ENCODE results near the gene NBPF1. TPM values are rescaled to one million over a fixed set of nuclear protein-coding genes. Genes with fewer than 3 reads are reported as not detected.
"Not testable (repeated sequence)": the region's sequence is repeated elsewhere in the genome, so short reads cannot be mapped to it uniquely, and the experiment has no call there.

Gene NBPF1
- polyA plus RNA-seq, 6 donors from 2014 or later, result 7.1 to 17.3 (median 13.8) TPM

DNA sequence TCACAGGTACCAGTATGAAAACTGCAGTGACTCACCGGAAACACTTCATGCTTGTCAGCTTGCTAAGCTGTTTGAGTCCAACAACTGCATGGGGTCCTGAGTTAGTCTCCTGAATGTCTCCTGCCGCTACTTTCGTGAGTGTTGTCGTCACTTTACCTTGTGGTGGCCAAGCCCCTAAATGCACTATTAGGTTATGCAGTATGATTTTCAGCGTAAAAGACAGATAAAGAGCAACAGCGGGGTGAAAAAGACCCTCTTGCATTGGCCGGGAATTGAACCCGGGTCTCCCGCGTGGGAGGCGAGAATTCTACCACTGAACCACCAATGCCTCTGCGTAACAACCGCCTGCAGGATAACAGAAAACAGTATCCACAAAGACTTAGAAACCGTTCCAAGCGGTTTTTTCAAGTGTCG is 67.7 kb downstream of the NBPF1 start:
- not testable (repeated sequence) for H3K36me3 Mint-ChIP-seq; H3K27ac Mint-ChIP-seq; H3K9me3 Mint-ChIP-seq; DNase-seq; H3K27me3 Mint-ChIP-seq; H3K4me3 Mint-ChIP-seq; ATAC-seq (ENCODE audit: low read depth in 2 of 2); H3K4me1 Mint-ChIP-seq

DNA sequence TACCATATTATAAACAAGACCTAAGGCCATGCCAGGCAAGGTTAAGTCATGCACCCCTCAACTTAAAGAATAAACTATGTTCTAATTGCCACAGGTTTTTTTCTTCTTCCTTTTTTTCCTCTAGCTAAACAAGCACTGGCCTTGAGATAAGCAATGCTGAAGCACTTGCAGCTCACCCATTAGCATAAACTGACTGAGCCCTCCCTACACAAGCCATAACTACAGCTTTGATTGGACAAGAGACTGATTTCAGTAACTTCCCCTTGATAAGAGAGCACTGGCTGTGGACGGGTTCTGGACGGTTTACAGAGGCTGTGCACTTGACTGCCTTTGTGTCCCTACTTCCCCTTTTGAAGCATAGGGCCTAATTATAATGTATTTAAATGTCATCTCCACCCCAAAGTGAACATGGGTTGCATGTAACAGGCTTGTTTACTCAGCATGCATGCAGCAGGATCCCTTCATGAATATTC is 72.9 kb downstream of the NBPF1 start:
- not testable (repeated sequence) for H3K9me3 Mint-ChIP-seq, H3K27me3 Mint-ChIP-seq, H3K36me3 Mint-ChIP-seq, H3K4me1 Mint-ChIP-seq
- ATAC-seq (ENCODE audit: low read depth in 2 of 2) (peak in 1 of 2 donors; percentile 74), DNase-seq (peak; percentile 71)
- Mint-ChIP-seq H3K27ac (peak overlapping the region in 5 of 6 donors; percentile 12 to 95 (median 87)), H3K4me3 (peak overlapping the region; percentile 1 to 83 (median 59))

DNA sequence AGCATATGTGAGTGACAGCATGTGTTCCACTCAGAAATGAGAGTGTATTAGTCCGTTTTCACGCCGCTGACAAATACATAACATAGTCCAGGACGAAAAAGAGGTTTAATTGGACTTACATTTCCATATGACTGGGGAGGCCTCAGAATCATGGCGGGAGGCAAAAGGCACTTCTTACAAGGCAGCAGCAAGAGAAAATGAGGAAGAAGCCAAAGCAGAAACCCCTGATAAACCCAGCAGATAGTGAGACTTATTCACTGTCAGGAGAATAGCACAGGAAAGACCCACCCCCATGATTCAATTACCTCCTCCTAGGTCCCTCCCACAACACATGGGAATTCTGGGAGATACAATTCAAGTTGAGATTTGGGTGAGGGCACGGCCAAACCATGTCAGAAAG is 75.8 kb downstream of the NBPF1 start:
- H3K27me3 Mint-ChIP-seq, result peaks cover 6 to 20% (median 8%) of the 10 kb centered on the region in 3 donors
- DNase-seq; H3K27ac Mint-ChIP-seq; H3K36me3 Mint-ChIP-seq; H3K4me3 Mint-ChIP-seq; ATAC-seq (ENCODE audit: low read depth in 2 of 2); H3K9me3 Mint-ChIP-seq: not testable (repeated sequence)
- H3K4me1 Mint-ChIP-seq, result peaks cover 10 to 12% (median 12%) of the 10 kb centered on the region in 3 donors

DNA sequence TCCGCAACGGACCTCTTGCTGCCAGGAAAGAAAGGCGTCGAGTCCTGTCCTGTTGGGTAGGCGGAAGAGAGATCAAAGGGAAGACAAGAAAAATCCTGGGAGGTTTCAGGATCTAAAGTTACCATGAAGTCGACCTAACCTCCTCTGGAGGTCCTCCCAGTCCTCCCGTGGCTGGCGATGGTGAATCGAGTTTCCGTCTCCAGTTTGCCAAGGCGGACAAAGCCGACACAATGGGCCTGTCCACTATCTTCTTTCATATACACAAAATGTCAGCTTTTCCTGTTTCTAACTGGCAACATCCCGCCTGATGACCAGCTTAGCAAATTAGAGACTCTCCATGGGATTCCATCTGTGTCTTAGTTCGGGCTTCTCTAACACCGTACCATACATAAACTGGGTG is 76.6 kb downstream of the NBPF1 start:
- H3K4me3 Mint-ChIP-seq; ATAC-seq (ENCODE audit: low read depth in 2 of 2); H3K27ac Mint-ChIP-seq; DNase-seq; H3K9me3 Mint-ChIP-seq; H3K36me3 Mint-ChIP-seq: not testable (repeated sequence)
- Mint-ChIP-seq H3K4me1 (peaks cover 10 to 12% (median 12%) of the 10 kb centered on the region in 3 donors), H3K27me3 (peaks cover 10 to 27% (median 15%) of the 10 kb centered on the region in 3 donors)

DNA sequence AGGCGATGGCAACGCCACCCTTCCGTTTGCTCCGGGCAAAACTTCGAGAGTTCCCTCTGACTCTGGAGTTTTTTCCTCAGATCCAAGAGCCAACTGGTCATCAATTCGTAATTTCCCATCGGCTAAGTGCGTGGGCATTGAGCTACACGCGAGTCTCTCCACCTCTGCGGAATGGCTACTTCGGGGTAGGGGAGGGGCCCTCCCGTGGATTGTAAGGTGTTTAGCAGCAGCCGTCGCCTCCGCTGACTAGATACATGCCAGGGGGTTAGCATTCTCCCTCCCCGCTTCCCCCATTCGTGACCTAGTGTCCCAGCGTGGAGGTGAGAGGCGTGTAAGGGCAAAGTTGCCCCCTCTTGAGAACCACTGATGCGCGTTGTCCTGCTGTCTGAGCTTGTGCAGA is 77.5 kb downstream of the NBPF1 start:
- H3K36me3 Mint-ChIP-seq, H3K9me3 Mint-ChIP-seq, H3K4me3 Mint-ChIP-seq: not testable (repeated sequence)

DNA sequence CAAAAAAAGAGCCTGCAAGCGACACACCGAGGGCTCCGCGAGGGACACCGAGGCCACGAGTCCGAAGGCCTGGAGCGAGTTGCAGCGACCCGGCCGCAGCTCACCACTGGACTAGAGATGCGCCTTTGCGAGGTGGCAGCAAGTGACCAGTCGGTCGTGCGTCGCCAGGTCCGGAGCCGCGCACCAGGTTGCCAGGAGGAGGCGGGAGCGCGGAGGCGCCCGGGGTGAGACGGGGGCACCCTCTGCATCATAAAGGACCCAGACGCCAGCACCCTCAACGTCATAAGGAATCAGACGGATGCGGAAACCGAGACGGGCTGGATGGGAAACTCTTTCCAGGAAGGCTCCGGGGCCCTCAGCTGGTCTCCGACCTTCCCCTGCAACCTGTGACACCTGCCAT is 77.9 kb downstream of the NBPF1 start:
- H3K27ac Mint-ChIP-seq, result peak overlapping the region in 2 of 6 donors; percentile 36 to 62
- H3K4me3 Mint-ChIP-seq, result peak overlapping the region; percentile 76 to 95 (median 84)
- not testable (repeated sequence) for H3K36me3 Mint-ChIP-seq; DNase-seq; ATAC-seq (ENCODE audit: low read depth in 2 of 2); H3K9me3 Mint-ChIP-seq
- H3K4me1 Mint-ChIP-seq, result peaks cover 10 to 11% (median 10%) of the 10 kb centered on the region in 3 donors
- H3K27me3 Mint-ChIP-seq, result peaks cover 15 to 34% (median 19%) of the 10 kb centered on the region in 3 donors

More for the DNA sequence above, 77.5 kb downstream of the NBPF1 start:
- not testable (repeated sequence) for H3K27ac Mint-ChIP-seq; ATAC-seq (ENCODE audit: low read depth in 2 of 2); DNase-seq
- Mint-ChIP-seq H3K4me1 (peaks cover 10 to 12% (median 11%) of the 10 kb centered on the region in 3 donors), H3K27me3 (peaks cover 15 to 34% (median 19%) of the 10 kb centered on the region in 3 donors)

DNA sequence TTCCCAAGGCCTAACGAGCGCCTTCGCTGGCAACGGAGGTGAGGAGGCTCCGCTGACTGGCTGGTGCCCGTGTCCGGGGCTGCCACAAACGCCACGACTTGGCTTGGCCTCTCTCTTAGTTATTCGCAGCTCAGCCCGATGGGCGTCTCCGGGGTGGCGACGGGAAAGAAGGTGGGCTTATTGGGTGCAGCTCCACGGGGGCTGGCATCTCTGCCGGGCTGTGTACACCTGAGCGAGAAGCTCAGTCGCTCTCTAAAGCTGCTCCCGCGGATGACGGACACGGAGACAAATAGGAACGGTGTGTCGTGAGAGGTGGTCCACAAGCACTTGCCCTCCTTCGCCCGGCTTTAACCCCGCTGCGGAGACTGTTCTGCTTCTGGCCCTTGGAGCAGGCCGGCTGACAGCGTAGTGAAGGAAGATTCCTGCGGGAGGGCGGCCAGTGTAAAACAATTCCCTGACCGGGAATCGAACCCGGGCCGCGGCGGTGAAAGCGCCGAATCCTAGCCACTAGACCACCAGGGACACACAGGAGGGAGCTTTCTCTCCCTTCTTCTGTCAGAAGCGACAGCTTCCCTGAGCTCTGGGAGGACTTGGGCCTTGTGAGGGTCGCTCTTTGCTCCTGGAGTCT is 78.4 kb downstream of the NBPF1 start:
- peaks cover 15 to 35% (median 19%) of the 10 kb centered on the region in 3 donors for H3K27me3 Mint-ChIP-seq
- H3K9me3 Mint-ChIP-seq, H3K4me1 Mint-ChIP-seq, H3K36me3 Mint-ChIP-seq: not testable (repeated sequence)
- DNase-seq (peak; percentile 36), ATAC-seq (ENCODE audit: low read depth in 2 of 2) (peak; percentile 50 to 72)
- H3K27ac Mint-ChIP-seq, result peak overlapping the region in 4 of 6 donors; percentile 36 to 95 (median 61)
- peak overlapping the region; percentile 76 to 95 (median 92) for H3K4me3 Mint-ChIP-seq

DNA sequence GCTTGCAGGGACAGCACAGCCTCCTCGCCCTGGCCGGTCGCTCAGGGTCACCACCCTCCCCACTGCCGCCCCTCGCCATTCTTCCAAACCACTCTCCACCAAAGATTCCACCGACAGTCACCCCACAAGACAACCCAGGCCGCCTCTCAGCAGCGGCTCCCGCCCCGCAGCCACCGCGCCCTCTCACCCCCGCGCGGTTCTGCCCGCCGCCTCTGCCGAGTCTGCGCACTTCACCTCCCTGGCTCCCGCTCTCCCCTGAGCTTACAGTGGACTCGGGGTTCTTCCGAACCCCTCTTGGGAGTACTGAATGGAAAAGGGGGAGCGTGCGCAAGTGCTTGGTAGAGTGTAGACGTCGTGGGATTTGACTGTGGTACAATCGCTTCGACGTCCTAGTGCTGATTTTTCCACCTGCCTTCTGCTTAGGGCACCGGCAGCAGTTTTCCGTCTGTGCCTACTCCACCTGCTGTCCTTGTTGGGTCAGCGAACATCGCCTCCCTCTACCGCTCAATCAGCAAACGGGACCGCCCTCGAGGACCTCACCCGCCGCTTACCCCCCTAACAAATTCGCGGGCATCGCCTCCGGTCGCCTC is 79.0 kb downstream of the NBPF1 start:
- H3K9me3 Mint-ChIP-seq, H3K4me1 Mint-ChIP-seq, H3K36me3 Mint-ChIP-seq: not testable (repeated sequence)
- H3K27ac Mint-ChIP-seq, result peak overlapping the region in 3 of 6 donors; percentile 32 to 95 (median 62)
- peaks cover 15 to 41% (median 19%) of the 10 kb centered on the region in 3 donors for H3K27me3 Mint-ChIP-seq
- H3K4me3 Mint-ChIP-seq, result peak overlapping the region; percentile 76 to 95 (median 92)
- DNase-seq (peak; percentile 19), ATAC-seq (ENCODE audit: low read depth in 2 of 2) (peak; percentile 50 to 53)

DNA sequence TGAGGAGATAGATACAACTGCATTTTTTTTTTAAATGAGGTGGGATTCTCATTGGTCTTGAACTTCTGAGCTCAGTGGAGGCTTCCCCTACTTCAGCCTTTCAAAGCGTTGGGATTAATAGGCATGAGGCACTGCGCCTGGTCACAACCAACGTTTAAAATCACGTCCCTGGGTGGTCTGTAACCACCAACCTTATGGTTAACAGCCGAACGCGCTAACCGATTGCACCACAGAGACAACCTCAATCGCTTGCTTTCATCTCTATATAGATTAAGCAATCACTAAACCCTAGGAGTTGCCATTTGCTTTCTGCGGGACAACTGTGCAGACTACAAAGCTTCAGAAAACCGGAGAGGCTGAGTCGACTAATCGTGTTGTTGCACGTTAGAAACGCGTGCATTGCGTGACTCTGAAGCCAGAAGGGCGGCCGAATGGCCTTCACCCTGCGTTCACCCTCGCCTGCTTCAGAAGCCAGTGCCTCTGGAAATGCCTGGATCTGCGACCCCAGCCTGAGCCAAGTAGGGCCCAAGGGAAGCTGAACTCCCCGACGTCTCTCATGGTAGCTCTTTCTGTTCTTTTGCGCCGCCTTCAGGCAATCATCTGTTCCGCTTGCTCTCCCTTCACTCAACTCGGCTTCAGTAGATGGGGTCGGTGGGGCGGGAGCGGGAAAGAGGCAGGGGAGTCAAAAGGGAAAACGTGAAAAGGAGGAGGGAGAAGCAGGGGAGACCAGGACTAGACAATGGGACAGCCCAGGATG is 81.0 kb downstream of the NBPF1 start:
- H3K36me3 Mint-ChIP-seq; H3K4me1 Mint-ChIP-seq; H3K27ac Mint-ChIP-seq; H3K9me3 Mint-ChIP-seq; ATAC-seq (ENCODE audit: low read depth in 2 of 2); DNase-seq: not testable (repeated sequence)
- peaks cover 15 to 41% (median 25%) of the 10 kb centered on the region in 3 donors for H3K27me3 Mint-ChIP-seq
- peak overlapping the region in 3 of 8 donors; percentile 27 to 36 (median 34) for H3K4me3 Mint-ChIP-seq

DNA sequence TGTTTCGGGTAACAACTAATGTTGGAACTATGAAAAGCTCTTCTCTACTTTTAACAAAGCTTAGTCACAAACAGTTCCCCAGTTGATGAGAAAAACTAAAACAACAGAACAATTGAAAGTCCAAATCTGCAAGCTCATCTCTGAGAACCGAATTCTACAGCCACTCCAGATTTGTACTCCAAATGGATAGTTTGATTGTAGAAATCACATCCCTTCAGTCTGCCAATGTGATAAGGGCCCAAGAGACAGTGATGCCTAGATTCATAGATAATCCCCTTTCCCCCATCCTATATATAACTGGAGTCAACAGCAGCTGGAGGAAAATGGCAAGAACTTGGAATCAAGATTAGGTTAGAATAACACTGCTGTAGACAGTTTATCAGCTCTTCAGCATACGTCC is 85.0 kb downstream of the NBPF1 start:
- not testable (repeated sequence) for H3K27ac Mint-ChIP-seq; ATAC-seq (ENCODE audit: low read depth in 2 of 2); DNase-seq; H3K4me1 Mint-ChIP-seq; H3K4me3 Mint-ChIP-seq; H3K36me3 Mint-ChIP-seq; H3K9me3 Mint-ChIP-seq
- peaks cover 23 to 47% (median 29%) of the 10 kb centered on the region in 3 donors for H3K27me3 Mint-ChIP-seq

DNA sequence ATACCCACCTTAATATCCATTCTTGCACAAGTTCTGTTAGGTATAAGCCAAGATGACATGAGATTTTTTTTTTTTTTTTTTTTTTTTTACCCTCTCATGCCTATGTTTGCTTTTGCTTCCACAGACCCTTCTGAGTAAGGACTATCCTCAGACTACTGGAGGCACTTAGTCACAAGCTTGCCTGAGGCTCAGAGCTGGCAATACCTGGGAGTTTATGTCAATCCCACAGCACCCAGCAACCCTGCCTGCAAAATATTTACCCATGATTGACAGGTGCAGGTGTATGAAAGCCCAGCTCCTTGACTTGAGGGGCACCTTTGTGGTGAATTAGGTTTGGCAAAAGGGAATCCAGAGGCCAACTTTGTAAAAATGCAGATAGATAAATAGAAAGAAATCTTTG is 87.6 kb downstream of the NBPF1 start:
- not testable (repeated sequence) for DNase-seq; H3K27ac Mint-ChIP-seq; H3K4me1 Mint-ChIP-seq; H3K36me3 Mint-ChIP-seq; H3K4me3 Mint-ChIP-seq; H3K9me3 Mint-ChIP-seq; ATAC-seq (ENCODE audit: low read depth in 2 of 2)
- H3K27me3 Mint-ChIP-seq, result peaks cover 14 to 41% (median 20%) of the 10 kb centered on the region in 3 donors

DNA sequence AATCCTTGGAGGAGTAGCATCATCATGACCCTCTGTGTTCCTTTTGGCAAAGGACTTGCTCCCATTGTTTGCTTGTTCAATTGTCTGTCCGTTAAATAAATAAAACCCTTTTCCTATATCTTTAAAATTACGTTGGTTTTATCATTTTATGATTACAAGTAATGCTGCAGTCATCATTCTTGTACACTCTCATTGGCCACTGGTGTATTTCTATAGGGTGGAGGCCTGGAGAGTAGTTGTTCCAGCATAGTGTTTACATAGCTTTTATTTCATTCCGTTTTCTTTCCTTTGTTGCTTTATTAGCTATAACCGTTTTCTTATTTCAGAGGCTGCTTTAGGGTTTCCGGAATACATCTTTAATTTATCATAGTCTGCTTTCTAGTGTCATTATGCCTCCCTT is 91.7 kb downstream of the NBPF1 start:
- H3K36me3 Mint-ChIP-seq; DNase-seq; H3K4me3 Mint-ChIP-seq; ATAC-seq (ENCODE audit: low read depth in 2 of 2); H3K4me1 Mint-ChIP-seq; H3K9me3 Mint-ChIP-seq; H3K27ac Mint-ChIP-seq: not testable (repeated sequence)
- peaks cover 32 to 70% (median 47%) of the 10 kb centered on the region in 3 donors for H3K27me3 Mint-ChIP-seq

DNA sequence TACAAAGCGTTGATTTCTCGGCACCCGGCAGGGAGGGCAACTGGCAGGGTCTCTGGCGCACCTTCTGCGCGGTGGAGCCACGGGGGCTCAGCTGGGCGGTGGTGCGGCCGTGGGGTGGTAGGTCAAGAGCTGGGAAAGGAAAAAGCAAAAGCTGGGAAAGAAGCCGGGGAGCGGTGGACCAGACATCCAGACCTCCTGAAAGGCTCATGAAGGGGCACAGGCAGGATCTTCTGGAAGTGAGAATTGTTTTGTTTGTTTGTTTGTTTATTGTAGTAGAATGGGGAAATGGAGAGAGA is 92.1 kb downstream of the NBPF1 start:
- Mint-ChIP-seq H3K27me3 (peaks cover 30 to 68% (median 45%) of the 10 kb centered on the region in 3 donors), H3K27ac (no peak overlapping the region), H3K4me1 (peaks cover 0 to 6% (median 5%) of the 10 kb centered on the region in 3 donors), H3K4me3 (peak overlapping the region in 3 of 8 donors; percentile 59 to 84 (median 60)), H3K36me3 (no peaks in the 10 kb centered on the region), H3K9me3 (no peaks in the 10 kb centered on the region)
- no peak for DNase-seq
- ATAC-seq (ENCODE audit: low read depth in 2 of 2), result no peak

Measured in naive B cell (primary cell).